ENCODE results near the gene CTIF. TPM values are rescaled to one million over a fixed set of nuclear protein-coding genes. Genes with fewer than 3 reads are reported as not detected.

CTIF gene
- total RNA-seq, 1 donor from 2014 or later: 137 TPM

- peaks cover 23% of the 10 kb centered on the region for H3K4me1 Mint-ChIP-seq (ENCODE audit: low read depth, unreplicated experiment)
- H3K36me3 Mint-ChIP-seq (ENCODE audit: unreplicated experiment): peaks cover 3% of the 10 kb centered on the region
- no peak overlapping the region for H3K27ac Mint-ChIP-seq (ENCODE audit: unreplicated experiment)
- no peak for DNase-seq
- no peaks in the 10 kb centered on the region for H3K27me3 Mint-ChIP-seq (ENCODE audit: unreplicated experiment)
- TF ChIP-seq CTCF (IDR thresholded peaks at IDR 0.05; ENCODE audit: partially characterized antibody, unreplicated experiment): no peak
- no peak overlapping the region for H3K4me3 Mint-ChIP-seq (ENCODE audit: unreplicated experiment)
- H3K9me3 Mint-ChIP-seq (ENCODE audit: unreplicated experiment): peaks cover 2% of the 10 kb centered on the region
These were observed 21.7 kb downstream of the CTIF start for GRCh38 chr18:48560491-48560890.

GRCh38 chr18:48562075-48562474 lies 23.2 kb downstream of the CTIF start:
- no peaks in the 10 kb centered on the region for H3K27me3 Mint-ChIP-seq (ENCODE audit: unreplicated experiment)

GRCh38 chr18:48563027-48563426 lies 24.2 kb downstream of the CTIF start:
- H3K4me3 Mint-ChIP-seq (ENCODE audit: unreplicated experiment): no peak overlapping the region

More at GRCh38 chr18:48562075-48562474, 23.2 kb downstream of the CTIF start:
- no peak overlapping the region for H3K4me3 Mint-ChIP-seq (ENCODE audit: unreplicated experiment)
- peaks cover 3% of the 10 kb centered on the region for H3K36me3 Mint-ChIP-seq (ENCODE audit: unreplicated experiment)
- TF ChIP-seq CTCF (IDR thresholded peaks at IDR 0.05; ENCODE audit: partially characterized antibody, unreplicated experiment): no peak
- no peak overlapping the region for H3K27ac Mint-ChIP-seq (ENCODE audit: unreplicated experiment)
- peaks cover 2% of the 10 kb centered on the region for H3K9me3 Mint-ChIP-seq (ENCODE audit: unreplicated experiment)
- H3K4me1 Mint-ChIP-seq (ENCODE audit: low read depth, unreplicated experiment): peaks cover 20% of the 10 kb centered on the region
- DNase-seq: no peak

GRCh38 chr18:48564139-48564538 lies 25.3 kb downstream of the CTIF start:
- no peak for TF ChIP-seq CTCF (IDR thresholded peaks at IDR 0.05; ENCODE audit: partially characterized antibody, unreplicated experiment)
- H3K4me3 Mint-ChIP-seq (ENCODE audit: unreplicated experiment): no peak overlapping the region
- peaks cover 15% of the 10 kb centered on the region for H3K36me3 Mint-ChIP-seq (ENCODE audit: unreplicated experiment)
- H3K27me3 Mint-ChIP-seq (ENCODE audit: unreplicated experiment): no peaks in the 10 kb centered on the region
- no peak for DNase-seq
- H3K27ac Mint-ChIP-seq (ENCODE audit: unreplicated experiment): no peak overlapping the region
- peaks cover 18% of the 10 kb centered on the region for H3K4me1 Mint-ChIP-seq (ENCODE audit: low read depth, unreplicated experiment)
- peaks cover 9% of the 10 kb centered on the region for H3K9me3 Mint-ChIP-seq (ENCODE audit: unreplicated experiment)

More at GRCh38 chr18:48563027-48563426, 24.2 kb downstream of the CTIF start:
- no peak for TF ChIP-seq CTCF (IDR thresholded peaks at IDR 0.05; ENCODE audit: partially characterized antibody, unreplicated experiment)
- no peaks in the 10 kb centered on the region for H3K27me3 Mint-ChIP-seq (ENCODE audit: unreplicated experiment)
- peaks cover 18% of the 10 kb centered on the region for H3K4me1 Mint-ChIP-seq (ENCODE audit: low read depth, unreplicated experiment)
- peaks cover 3% of the 10 kb centered on the region for H3K9me3 Mint-ChIP-seq (ENCODE audit: unreplicated experiment)
- no peak overlapping the region for H3K27ac Mint-ChIP-seq (ENCODE audit: unreplicated experiment)
- DNase-seq: no peak
- H3K36me3 Mint-ChIP-seq (ENCODE audit: unreplicated experiment): peaks cover 8% of the 10 kb centered on the region

GRCh38 chr18:48565105-48565504 lies 26.3 kb downstream of the CTIF start:
- no peak overlapping the region for H3K27ac Mint-ChIP-seq (ENCODE audit: unreplicated experiment)
- H3K27me3 Mint-ChIP-seq (ENCODE audit: unreplicated experiment): no peaks in the 10 kb centered on the region
- peaks cover 15% of the 10 kb centered on the region for H3K36me3 Mint-ChIP-seq (ENCODE audit: unreplicated experiment)
- H3K4me3 Mint-ChIP-seq (ENCODE audit: unreplicated experiment): no peak overlapping the region
- H3K4me1 Mint-ChIP-seq (ENCODE audit: low read depth, unreplicated experiment): peaks cover 20% of the 10 kb centered on the region
- DNase-seq: no peak
- H3K9me3 Mint-ChIP-seq (ENCODE audit: unreplicated experiment): peaks cover 9% of the 10 kb centered on the region
- TF ChIP-seq CTCF (IDR thresholded peaks at IDR 0.05; ENCODE audit: partially characterized antibody, unreplicated experiment): no peak
